GM20000 (cell line): Measurements from ENCODE around the gene ZNF385D.

ENCODE experiments used
- DNase-seq: peaks from one replicate; pipeline ENCODE4 v3.0.0; 2012; ENCODE audit warnings: low spot score
- CTCF ChIP-seq: IDR thresholded peaks from 2 replicates; pipeline ENCODE4 v1.5.1; 2012; ENCODE audit warnings: mild to moderate bottlenecking, control low read depth; ENCODE audit errors: extremely low read depth, missing control alignments

ZNF385D gene

GRCh38 chr3:21643752-21644151 lies 107.3 kb downstream of the ZNF385D start:
- no peak for TF ChIP-seq CTCF
- no peak for DNase-seq

- DNase-seq = no peak
- no peak for TF ChIP-seq CTCF
These were observed 108.6 kb downstream of the ZNF385D start for GRCh38 chr3:21642433-21642832.

- TF ChIP-seq CTCF = no peak
- no peak for DNase-seq
These were observed 109.1 kb downstream of the ZNF385D start for GRCh38 chr3:21641959-21642358.

- TF ChIP-seq CTCF = no peak
- DNase-seq = no peak
These were observed 112.5 kb downstream of the ZNF385D start for GRCh38 chr3:21638488-21638887.

GRCh38 chr3:21634112-21634511 lies 116.9 kb downstream of the ZNF385D start:
- no peak for DNase-seq
- no peak for TF ChIP-seq CTCF

GRCh38 chr3:21624524-21624923 lies 126.5 kb downstream of the ZNF385D start:
- TF ChIP-seq CTCF = no peak
- DNase-seq = no peak

GRCh38 chr3:21621181-21621651 lies 129.8 kb downstream of the ZNF385D start:
- no peak for TF ChIP-seq CTCF
- no peak for DNase-seq
